Midbrain (tissue), 1 donor: ENCODE results near the gene PRUNE2.

Source experiments
- DNase-seq: peaks from one replicate; lab custom pipeline; 2025; lab: John Stamatoyannopoulos, UW

The PRUNE2 gene

GRCh38 chr9:76901801-76902200 is 4.1 kb downstream of the PRUNE2 start:
- no peak for DNase-seq

DNA sequence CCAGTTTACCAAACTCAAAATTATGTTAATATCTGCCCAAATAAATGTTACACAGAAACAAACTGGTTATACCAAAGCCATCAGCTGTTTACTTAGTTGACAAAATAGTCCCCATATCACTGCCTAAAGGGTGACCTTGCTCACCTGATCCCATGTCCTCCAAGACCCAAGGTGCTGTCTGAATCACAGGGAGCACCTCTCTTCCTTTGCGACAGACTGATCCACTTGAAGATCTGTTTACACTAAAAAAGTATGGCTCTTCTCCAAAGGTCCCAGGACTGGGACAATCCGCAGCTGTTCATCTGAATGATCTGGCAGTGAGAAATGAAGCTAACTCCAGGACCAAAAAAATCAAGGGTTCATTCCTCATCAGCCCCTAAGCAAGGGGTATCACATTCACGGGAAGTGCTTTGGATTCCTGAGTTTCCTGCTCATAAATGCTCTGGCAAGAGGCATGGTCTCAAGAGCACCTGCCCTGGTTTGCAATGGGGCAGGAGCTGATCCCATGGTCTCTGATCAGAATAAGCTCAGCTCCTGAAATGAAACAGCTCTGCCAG is 5.0 kb downstream of the PRUNE2 start:
- no peak for DNase-seq

GRCh38 chr9:76898786-76899185 is 7.1 kb downstream of the PRUNE2 start:
- DNase-seq = no peak

GRCh38 chr9:76897804-76898525 is 7.9 kb downstream of the PRUNE2 start:
- DNase-seq = no peak

DNA sequence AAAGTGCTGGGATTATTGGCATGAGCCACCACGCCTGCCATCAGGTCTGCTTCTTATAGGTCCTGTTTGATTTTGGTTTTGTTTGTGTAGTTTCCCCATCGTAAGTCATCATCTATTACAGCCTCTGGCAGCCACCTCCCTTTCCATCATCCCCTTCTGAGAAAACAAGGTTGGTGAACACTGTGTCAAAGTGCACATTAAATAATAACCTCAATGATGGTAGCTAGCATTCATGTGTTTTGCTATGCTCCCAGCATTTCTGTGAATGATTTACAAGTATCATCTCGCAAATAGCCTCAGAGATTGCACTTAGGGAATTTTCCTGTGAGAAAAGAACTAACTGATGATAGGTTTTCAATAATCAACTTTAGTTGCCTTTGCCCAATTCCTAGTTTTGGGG is 9.9 kb downstream of the PRUNE2 start:
- no peak for DNase-seq

DNA sequence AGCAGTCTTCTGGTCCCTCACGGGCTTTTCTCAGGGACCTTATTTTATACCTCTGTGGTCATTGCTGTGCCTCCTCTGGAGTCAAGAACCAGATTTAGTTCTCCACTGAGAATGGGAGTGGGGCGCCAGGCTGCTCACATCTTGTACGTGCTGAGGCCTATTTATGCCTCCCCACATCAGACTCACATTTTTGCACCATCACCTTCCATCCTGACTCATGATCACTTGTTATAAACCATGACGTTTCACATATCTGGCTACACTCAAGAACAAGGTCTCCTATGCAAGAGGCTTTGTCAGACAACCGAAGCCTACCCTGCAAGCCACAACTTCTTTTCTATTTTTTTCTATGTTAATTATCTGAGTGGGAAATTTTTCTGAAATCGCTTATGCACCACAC is 10.7 kb downstream of the PRUNE2 start:
- DNase-seq = no peak

DNA sequence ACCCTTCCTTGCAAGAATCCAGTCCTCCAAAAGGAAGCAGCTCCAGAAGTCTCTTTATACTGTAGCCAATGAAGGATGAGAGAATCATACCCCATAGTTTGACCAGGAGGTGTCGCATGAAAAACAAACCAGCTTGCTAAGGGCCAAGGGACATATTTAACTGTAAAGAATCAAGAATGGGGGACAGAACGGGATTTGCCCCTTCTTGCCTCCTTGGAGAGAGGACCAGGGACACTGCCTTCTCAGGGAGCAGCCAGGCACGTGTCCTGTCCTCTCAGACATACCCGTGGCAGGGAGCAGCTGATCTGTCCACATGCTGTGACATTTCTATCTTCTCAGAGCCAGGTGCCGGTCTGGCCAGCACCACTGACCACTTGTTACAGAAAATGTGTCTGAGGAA is 11.7 kb downstream of the PRUNE2 start:
- peak; percentile 59 for DNase-seq

DNA sequence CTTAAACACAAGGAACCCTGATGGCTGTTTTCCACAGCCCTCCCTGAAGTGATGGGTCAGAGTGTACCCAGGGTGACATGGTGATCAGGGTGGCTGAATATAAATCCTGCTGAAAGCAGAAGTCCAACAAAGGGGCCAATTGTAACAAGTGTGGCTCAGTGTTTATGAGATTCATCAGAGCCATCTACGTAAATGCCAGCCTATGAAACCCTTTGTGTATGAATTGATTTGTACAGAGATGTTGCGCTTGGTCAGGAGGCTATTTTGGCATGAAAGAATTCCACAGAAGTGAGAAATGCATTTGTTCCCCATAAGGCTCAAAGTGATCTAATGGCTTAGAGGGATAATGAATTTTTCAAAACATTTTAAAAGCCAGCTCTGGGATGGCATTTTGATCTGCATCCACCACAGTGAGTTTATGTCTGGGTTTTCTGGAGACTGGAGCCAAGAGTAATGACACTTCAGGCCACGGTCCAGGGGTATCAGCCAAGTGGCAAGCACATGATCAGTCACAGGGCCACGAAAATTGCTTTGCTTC is 12.4 kb downstream of the PRUNE2 start:
- peak; percentile 93 for DNase-seq

DNA sequence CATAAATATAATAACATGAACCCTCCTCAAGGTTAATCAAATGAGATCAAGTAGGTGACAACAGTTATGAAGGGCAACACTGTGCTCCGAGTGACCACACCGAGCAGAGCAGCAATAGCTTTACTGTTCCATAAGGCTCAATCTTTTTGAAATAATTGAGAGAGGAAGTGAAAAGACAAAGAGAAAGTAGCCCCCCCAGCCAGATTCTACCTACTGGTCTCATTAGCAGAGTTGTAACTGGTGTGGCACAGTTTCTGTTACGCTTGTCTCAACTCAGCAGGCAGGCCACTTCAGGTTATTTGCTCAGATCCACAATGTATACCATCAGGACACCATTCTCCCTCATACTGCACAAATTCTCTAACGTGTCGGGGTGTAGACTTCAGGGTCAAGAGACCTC is 14.0 kb downstream of the PRUNE2 start:
- DNase-seq = no peak

DNA sequence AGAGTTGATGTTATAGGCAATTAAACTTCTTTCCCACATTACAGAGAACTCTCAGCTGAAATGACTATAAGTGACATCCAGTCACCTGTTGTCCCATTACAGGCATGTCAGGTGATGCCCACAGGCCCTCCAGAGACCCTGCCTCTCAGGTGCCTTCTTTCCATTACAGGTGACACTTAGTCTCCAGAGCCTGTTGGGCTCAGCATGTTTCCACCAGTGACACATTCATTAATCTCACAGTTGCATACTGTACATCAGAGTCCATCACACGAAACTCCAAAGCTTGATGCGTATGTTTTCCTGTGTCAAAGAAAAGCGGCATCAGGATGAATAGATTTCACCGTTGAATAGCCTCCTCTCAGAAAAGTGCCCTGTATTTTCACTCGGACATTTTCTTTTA is 14.6 kb downstream of the PRUNE2 start:
- no peak for DNase-seq

GRCh38 chr9:76887951-76888350 is 18.0 kb downstream of the PRUNE2 start:
- no peak for DNase-seq

- DNase-seq = no peak
Observed at GRCh38 chr9:76887003-76887821, 18.7 kb downstream of the PRUNE2 start.

GRCh38 chr9:76886318-76886717 is 19.6 kb downstream of the PRUNE2 start:
- no peak for DNase-seq

DNA sequence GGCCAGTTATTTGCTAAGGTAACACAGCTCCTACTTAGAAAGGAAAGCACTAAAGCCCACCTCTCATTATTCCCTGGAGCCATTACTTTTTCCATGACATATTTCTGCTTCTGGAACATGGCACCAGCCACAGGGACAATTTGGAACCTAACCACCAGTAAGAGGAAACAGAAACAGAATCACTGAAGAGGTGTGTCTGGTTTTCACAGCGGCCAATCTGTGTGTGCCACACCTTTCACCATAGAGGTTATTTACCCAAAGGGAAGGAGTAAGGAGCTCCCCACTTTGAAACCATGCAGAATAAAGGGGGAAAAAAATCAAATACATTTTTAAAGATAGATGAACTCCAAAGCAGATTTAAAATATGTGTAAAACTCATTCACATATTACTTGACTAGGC is 21.1 kb downstream of the PRUNE2 start:
- DNase-seq = no peak

DNA sequence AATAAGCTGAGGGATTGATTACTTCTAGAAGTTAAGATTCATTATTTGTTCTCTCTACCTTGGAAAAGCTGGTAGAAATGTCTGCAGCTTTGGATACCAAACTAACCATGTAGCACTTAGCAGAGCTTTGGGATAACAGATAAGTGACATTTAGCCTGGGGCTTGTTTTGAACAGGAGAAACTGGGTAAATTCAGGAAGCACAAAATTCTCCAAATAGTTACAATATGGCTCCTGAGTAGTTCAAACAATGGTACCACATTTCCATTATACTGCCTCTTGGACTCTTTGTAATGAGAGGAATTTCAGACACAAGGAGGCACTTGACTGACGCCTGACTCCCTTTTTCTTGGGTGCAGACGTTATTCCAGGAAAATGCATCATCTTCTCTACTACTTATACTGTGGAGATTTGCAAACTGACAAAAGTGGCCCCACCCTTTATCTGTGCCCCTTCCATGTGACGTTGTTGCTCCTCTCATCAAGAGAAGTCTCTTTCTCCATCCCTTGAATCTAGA is 22.5 kb downstream of the PRUNE2 start:
- no peak for DNase-seq

DNA sequence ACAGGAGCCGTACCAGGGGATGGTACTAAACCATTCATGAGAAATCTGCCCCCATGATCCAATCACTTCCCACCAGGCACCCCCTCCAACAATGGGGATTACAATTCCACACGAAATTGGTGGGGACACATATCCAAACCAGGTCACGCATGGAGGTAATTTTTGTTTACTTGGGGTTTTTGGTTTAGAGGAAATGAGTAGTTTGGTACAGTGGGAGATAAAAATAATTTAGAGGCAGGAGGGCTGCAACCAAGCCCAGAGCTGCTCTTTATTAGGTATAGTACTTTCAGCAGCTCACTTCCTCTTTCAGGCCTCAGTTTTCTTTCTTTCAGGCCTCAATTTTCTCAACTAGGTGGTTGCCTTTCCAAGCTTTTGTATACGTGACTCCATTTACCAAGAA is 23.2 kb downstream of the PRUNE2 start:
- no peak for DNase-seq

DNA sequence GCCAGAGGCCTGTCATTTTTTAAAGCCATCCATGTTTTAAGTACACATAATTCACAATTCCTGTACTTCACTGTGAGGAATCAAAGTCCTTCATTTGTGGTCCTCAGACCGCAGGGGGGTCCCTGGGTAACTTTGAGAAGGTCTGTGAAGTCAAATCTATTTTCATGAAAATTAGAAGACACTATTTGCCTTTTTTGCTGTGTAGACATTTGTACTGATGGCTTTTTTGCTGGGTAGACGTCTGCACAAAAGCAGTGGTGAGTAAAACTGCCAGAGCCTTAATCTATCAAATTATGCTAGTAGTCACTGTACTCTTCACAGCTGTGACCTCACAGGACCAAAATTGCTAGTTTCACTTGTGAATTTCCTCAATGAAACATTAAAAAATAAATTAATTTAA is 25.7 kb downstream of the PRUNE2 start:
- DNase-seq = no peak

GRCh38 chr9:76878933-76879332 is 27.0 kb downstream of the PRUNE2 start:
- DNase-seq = no peak

DNA sequence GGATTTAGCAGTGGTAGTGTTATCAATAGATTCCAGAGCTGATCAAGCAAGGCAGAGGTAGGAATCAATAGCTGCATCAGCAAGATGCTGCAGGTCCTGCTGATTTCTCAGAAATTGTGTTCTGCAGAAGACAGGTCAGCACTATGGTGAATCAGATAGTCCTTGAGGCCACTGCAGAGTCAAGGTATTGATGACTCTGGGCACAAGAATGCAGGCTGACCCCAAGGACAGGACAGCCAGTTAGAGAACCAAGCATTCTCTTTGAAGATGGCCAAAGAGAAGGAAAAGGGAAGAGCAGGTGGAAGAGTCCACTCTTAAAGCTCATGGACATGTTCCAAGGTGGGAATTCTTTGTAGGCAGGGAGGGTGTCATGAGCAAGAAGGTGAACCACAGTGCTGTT is 28.0 kb downstream of the PRUNE2 start:
- DNase-seq = no peak

- DNase-seq = no peak
Observed at GRCh38 chr9:76876098-76876497, 29.8 kb downstream of the PRUNE2 start.

DNA sequence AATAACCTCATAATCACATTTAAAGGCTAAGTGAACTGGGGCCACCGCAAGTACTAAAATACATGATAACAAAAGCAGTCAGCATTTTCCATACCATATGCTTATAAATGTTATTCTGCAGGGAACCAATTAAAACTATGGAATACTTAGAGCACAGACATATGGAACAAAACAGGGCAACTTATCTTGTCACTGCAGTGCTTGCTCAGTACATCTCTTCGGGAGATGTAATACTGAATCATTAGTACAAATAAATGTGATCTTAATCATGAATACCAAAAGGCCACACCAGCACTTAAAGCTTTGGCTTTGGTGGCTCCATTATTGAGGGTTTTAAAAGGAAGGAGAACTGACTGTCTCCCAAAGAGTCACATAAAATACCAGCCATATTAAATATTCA is 32.1 kb downstream of the PRUNE2 start:
- DNase-seq = no peak

DNA sequence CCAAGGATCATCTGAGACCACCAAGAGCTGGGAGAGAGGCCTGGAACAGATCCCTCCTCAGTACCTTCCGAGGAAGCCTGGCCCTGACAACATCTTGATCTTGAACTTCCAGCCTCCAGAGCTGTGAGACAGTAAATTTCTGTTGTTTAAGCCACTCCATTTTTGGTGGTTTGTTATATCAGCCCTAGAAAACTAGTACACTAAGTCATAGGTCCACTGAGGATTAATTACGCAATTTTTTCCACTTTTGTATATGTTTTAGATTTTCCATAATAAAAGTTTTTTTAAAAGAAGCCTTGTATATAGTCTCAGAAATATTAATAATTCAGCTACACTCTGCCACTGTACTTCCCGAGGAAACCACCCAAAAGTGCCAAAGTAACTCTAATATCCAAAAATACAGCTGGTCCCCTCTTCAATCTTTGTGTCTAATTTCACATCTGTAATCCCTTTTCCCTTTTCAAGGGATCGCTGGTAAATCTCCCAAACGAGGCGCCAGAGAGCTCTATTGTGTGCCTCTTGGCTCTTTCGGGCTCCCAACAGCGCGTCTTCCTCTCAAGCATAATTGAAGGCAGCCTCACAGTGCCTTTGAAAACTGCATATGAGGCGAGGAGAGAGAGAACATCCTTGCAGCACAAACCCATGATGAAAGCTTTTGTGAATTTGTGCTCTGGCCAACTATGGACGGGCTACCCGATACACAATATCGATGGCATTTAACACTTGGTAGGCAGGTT is 32.7 kb downstream of the PRUNE2 start:
- DNase-seq = peak; percentile 75
